ENCODE results near the gene PRPS2.

PRPS2 gene

GRCh38 chrX:12791257-12792228 is at the start of gene PRPS2:
Gene PRPS2 (plus strand): TSS chrX:12791412. CDS start chrX:12791498, 86 bp downstream.
- no peak for DNase-seq

GRCh38 chrX:12741416-12741815 is 49.8 kb upstream of the PRPS2 start:
- DNase-seq = peak; percentile 59

DNA sequence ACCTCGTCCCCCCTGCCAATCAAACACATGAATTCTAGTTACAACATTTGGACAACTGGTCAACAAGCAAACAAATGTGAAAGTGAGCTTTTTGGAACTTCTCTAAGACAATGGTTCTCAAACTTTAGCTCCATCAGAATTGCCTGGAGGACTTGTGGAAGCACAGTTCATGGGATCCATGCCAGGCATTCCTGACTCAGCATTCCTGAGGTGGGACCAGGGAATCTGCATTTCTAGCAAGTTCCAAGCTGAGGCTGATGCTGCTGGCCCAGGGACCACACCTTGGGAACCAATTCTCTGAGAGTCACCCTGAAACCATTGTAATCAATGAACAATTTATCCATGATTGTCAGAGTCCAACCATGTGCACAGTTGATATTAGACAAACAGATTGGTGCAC is 43.8 kb upstream of the PRPS2 start:
- no peak for DNase-seq

GRCh38 chrX:12751887-12752286 is 39.3 kb upstream of the PRPS2 start:
- no peak for DNase-seq

DNA sequence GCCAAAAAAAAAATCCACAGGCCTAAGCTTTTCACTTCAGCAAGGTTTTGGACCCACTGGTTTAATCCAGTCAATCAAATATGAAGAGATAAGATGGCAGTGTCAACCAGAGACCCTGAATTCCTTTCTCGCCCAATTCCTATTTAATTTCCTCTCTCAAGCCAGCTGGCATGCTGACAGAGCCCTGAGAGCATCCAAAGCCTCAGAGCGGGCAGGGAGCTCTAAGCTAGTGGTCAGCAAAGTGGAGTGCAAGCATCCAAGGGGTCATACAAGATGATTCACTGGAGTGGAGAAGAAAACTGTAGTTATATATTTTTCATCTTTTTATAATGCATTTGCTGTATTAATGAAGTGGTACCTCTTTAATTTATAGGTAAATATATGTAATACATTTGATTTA is 37.8 kb upstream of the PRPS2 start:
- DNase-seq = no peak

DNA sequence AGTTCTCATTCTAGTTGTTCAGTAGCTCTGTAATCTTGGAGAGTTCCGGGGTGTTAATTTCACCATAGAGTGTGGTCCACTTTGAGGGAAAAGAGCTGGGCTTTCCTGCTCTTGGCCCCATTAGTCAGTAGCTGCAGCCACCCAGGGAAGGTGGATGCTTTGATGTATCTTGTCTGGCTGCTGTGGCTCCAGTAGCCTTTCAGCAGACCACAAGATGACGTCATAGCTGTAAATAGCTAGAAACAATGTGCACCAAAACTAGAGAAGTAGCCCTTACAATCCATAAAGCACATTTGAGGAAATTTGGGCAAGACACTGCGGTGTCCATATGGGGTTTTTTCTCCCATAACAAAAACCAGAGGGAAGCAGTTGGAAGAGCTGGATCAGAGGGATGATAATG is 32.9 kb upstream of the PRPS2 start:
- DNase-seq = no peak

DNA sequence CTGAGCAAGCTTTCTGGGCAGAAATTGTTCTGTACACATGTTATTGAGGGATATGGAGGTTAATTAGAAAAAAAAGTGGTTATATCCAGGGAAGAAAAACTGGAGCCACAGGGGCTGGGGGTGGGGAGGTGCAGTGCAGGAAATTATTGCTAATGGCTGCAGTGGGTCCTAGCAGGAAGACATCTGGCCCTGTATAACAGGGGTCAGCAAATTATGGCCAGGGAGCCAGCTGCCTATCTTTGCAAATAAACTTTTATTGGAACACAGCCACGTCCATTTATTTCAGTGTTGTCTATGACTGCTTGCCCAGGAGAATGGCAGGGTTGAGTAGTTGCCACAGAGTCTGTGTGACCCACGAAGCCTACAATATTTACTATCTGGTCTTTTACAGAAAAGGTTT is 23.4 kb upstream of the PRPS2 start:
- peak; percentile 4 for DNase-seq

DNA sequence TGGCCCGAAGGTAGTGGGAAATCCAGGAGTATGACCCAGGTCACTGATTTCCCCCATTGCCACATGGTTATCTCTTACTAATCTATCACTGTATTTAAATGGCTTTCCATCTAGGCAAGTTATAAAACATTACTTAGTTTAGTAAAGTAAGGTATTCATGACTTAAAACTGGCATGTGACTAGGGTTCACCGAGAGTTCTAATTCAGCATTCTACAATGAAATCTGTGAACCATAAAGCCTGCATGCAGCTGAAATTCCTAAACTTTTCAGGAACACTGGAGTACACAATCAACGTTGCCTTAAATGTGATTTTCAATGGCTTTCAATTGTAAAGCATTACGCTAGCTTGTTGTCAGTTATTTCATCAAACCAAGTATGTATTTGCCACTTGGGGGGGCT is 22.7 kb upstream of the PRPS2 start:
- no peak for DNase-seq

DNA sequence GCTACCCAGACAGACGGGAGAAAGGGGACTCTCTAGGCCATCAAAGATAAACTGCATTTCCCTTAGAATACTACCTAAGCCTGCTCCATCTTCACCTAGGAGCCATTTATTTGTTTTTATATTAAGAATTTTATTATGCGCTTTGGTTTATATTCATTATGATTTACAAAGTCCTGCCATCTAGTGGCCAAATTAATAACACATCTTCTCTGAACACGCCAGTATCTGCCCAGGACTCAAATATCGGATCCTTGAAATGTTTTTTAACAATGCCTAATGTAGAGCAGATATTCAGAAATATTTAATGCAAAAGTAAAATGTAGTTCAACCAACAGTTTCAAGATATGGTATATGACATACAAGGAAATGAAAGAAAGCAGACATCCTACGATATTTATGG is 20.8 kb upstream of the PRPS2 start:
- peak; percentile 40 for DNase-seq

GRCh38 chrX:12771445-12772069 is 19.7 kb upstream of the PRPS2 start:
- no peak for DNase-seq

DNA sequence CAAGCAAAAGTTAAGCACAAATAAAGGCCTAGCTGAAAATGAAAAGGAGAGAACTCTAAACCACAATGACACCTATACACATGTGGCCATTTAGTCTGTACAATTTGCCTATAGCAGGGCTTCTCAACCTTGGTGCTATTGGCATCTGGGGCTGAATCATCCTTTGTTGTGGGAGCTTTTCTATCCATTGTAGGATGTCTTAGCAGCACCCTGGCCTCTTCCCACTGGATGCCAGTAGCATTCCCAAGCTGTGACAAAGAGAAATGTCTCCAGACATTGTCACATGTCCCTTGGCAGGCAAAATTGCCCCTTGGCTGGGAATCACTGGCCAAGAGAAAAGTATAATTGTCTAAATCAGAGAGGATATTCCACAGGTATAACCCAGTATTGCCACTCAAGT is 13.5 kb upstream of the PRPS2 start:
- DNase-seq = no peak

- no peak for DNase-seq
These were observed 11.7 kb upstream of the PRPS2 start for GRCh38 chrX:12779534-12779933.

- no peak for DNase-seq
These were observed 2.6 kb upstream of the PRPS2 start for GRCh38 chrX:12788645-12789044.

DNA sequence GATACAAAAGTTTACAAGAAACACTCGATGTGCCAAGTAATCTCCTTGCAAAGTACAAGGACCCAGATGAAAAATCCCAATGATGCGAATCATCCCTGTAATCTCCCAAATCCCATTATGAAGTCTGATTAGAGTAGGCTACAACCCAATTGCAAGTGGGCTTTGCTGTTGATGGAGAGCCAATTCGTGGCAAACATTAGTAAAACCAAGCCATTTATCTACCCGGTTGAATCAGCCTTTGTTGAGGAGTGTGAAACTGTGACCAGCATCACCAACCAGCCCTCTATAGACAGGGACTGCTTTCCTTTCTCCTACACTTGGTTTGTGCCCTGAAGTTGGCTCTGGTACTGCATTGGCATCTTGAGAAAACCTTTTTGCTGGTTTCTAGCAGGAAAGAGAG is 1.2 kb upstream of the PRPS2 start:
- DNase-seq = no peak

DNA sequence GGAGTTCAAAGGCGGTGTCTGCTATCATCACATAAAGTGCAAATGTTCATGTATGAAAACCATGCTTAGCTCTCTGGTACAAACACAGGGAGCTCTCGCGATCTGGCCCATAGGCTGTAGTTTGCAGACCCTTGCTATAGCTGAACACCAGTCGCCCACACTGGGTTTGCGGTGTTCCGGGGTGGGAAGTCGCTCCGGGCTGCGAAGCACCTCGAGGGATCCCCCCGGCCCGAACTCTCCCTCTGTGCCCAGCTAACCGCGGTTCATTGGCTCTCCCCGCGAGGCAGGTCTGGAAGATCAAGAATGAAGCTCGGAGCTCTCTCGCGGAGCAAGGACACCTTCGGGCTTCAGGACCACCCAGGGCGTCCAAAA is 341 bp upstream of the PRPS2 start:
- DNase-seq = peak; percentile 2

DNA sequence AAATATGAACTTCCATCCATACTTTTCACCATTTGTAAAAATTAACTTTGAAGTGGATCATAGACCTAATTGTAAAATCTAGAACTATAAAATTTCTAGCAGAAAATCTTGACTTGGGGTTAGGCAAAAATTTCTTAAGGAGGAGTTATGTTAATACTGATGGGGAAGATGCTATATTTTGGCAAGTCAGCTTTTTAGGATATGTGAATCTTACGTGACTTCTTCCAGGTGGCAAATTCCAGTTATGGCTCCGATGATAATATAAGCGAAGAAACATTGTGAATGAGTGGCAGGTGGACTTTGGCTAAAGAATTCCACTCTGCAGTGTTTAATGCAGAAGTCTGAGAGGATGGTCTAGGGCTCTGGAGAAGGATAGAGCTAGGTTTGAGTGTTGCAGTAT is 1.5 kb downstream of the PRPS2 start:
- DNase-seq = no peak

- DNase-seq = no peak
These were observed 3.4 kb downstream of the PRPS2 start for GRCh38 chrX:12794654-12795053.

DNA sequence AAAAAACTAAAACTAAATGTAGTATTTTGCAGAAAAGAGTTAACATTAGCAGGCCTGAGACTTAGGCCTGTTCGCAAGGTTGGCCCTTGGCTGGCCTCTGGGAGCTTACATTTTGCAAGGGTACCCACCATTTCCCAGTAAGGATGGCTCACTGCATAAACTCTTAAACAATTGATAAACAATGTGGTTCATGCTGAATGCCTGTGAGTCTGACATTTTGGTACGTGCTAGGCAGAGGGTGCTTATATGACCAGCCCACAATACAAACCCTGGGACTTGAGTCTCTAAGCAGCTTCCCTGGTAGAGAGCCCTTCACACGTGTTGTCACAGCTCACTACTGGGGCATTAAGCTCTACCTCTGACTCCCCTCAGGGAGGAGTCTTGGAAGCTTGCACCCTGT is 7.4 kb downstream of the PRPS2 start:
- no peak for DNase-seq

DNA sequence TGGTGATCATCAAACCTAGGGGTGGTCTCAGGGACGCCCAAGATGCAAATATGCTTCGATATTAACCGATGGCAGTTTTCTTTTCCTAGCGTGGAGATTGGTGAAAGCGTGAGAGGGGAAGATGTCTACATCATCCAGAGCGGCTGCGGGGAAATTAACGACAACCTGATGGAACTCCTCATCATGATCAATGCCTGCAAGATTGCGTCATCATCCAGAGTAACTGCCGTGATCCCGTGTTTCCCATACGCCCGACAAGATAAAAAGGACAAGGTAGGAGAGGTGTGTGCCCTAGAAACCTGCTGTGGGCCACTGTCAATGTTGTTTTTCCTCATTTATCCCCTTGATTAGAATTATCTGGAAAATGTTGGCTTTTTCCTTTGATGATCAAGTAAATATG is 7.9 kb downstream of the PRPS2 start:
- no peak for DNase-seq

- no peak for DNase-seq
These were observed 11.5 kb downstream of the PRPS2 start for GRCh38 chrX:12802741-12803140.

- DNase-seq = no peak
These were observed 13.4 kb downstream of the PRPS2 start for GRCh38 chrX:12804655-12805054.

- no peak for DNase-seq
These were observed 14.1 kb downstream of the PRPS2 start for GRCh38 chrX:12805333-12805732.

GRCh38 chrX:12811658-12812057 is 20.4 kb downstream of the PRPS2 start:
- no peak for DNase-seq

DNA sequence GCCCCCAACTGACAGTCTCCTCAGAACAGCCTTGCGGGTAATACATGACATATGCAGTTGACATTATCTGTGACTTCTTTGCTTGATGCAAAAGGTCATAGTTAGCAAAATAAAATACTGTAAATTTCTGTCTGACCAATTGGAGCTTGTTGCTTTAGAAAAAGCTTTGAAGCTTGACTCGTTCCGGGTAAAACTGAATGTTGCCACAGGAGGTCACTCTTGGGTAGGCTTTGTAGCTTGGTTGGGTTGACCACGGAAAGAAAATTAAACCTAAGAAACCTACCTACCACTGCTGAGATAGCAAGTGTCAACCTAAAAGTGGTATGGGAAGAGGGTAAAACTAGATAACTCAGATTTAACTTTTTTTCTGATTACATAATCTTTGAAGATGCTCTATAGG is 23.2 kb downstream of the PRPS2 start:
- DNase-seq = peak; percentile 32

- no peak for DNase-seq
These were observed 26.3 kb downstream of the PRPS2 start for GRCh38 chrX:12817528-12817927.
